MM.1S (cell line): Measurements from ENCODE around the gene EIPR1.
"Not testable (repeated sequence)": the region's sequence is repeated elsewhere in the genome, so short reads cannot be mapped to it uniquely, and the experiment has no call there.

Experiments
- DNase-seq: peaks from one replicate; pipeline ENCODE4 v3.0.0-alpha.2; 2015
- H2AFZ ChIP-seq: fragments of 300-600 bp; sonication (generic); 2 replicates; pipeline ENCODE4 v1.6.0; 2016; ENCODE audit warnings: antibody characterized with exemption, low read length
- H3F3A ChIP-seq: fragments of 300-600 bp; sonication (generic); 2 replicates; pipeline ENCODE4 v1.6.1; 2016; ENCODE audit warnings: mild to moderate bottlenecking, antibody characterized with exemption, low read length, moderate library complexity, mixed read lengths; ENCODE audit not compliant: insufficient read depth
- H3K27ac ChIP-seq: fragments of 300-600 bp; sonication (generic); 2 replicates; pipeline ENCODE4 v1.5.1; 2016; ENCODE audit warnings: mild to moderate bottlenecking, low read length
- H3K27me3 ChIP-seq: fragments of 300-600 bp; sonication (generic); replicated peaks from 2 replicates; pipeline ENCODE4 v1.6.0; 2016; ENCODE audit warnings: low read length; ENCODE audit not compliant: insufficient read depth
- H3K36me3 ChIP-seq: fragments of 300-600 bp; sonication (generic); replicated peaks from 2 replicates; pipeline ENCODE4 v1.6.1; 2016; ENCODE audit warnings: mild to moderate bottlenecking, low read length, mixed read lengths; ENCODE audit not compliant: insufficient read depth
- H3K4me1 ChIP-seq: fragments of 300-600 bp; sonication (generic); 2 replicates; pipeline ENCODE4 v1.6.1; 2016; ENCODE audit warnings: low read length, mixed read lengths
- H3K4me2 ChIP-seq: fragments of 300-600 bp; sonication (generic); 2 replicates; pipeline ENCODE4 v1.6.0; 2016; ENCODE audit warnings: low read depth, low read length
- H3K4me3 ChIP-seq: fragments of 300-600 bp; sonication (generic); 2 replicates; pipeline ENCODE4 v1.5.1; 2016; ENCODE audit warnings: low read length, mixed read lengths
- H3K79me2 ChIP-seq: fragments of 300-600 bp; sonication (generic); 2 replicates; pipeline ENCODE4 v1.6.1; 2016; ENCODE audit warnings: mixed run types, low read length, mixed read lengths
- H3K9ac ChIP-seq: fragments of 300-600 bp; sonication (generic); 2 replicates; pipeline ENCODE4 v1.6.1; 2016; ENCODE audit warnings: low read length, mixed read lengths
- H3K9me2 ChIP-seq: fragments of 300-600 bp; sonication (generic); replicated peaks from 2 replicates; pipeline ENCODE4 v1.6.1; 2016; ENCODE audit warnings: mild to moderate bottlenecking, low read length, mixed read lengths; ENCODE audit not compliant: insufficient read depth
- H3K9me3 ChIP-seq: fragments of 300-600 bp; sonication (generic); replicated peaks from 2 replicates; pipeline ENCODE4 v1.6.1; 2016; ENCODE audit warnings: mild to moderate bottlenecking, low read length, mixed read lengths; ENCODE audit not compliant: insufficient read depth
- H4K20me1 ChIP-seq: fragments of 300-600 bp; sonication (generic); 2 replicates; pipeline ENCODE4 v1.6.1; 2016; ENCODE audit warnings: mild to moderate bottlenecking, low read length, moderate library complexity, mixed read lengths; ENCODE audit not compliant: insufficient read depth
- CTCF ChIP-seq: fragments of 300-600 bp; sonication (generic); IDR thresholded peaks from 2 replicates; pipeline ENCODE4 v1.5.1; 2016; ENCODE audit warnings: antibody characterized with exemption, low read length, mixed read lengths
- EZH2 ChIP-seq: fragments of 300-600 bp; sonication (generic); optimal IDR thresholded peaks from 2 replicates; pipeline ENCODE3; 2017; ENCODE audit warnings: low read depth, mild to moderate bottlenecking, antibody characterized with exemption, low read length, mixed read lengths
- EZH2phosphoT487 ChIP-seq: fragments of 300-600 bp; sonication (generic); IDR thresholded peaks from 2 replicates; pipeline ENCODE4 v1.6.1; 2018; ENCODE audit warnings: antibody characterized with exemption, low read length

The EIPR1 gene

GRCh38 chr2:3289171-3289515 is 88.5 kb downstream of the EIPR1 start:
- Histone ChIP-seq H4K20me1 (no peaks in the 10 kb centered on the region), H3K36me3 (no peaks in the 10 kb centered on the region), H3K4me1 (no peaks in the 10 kb centered on the region), H3K9ac (no peak overlapping the region), H3K27ac (no peak overlapping the region), H3K27me3 (no peaks in the 10 kb centered on the region), H2AFZ (no peak overlapping the region), H3F3A (no peaks in the 10 kb centered on the region), H3K79me2 (no peaks in the 10 kb centered on the region), H3K9me3 (no peaks in the 10 kb centered on the region), H3K4me3 (no peak overlapping the region), H3K9me2 (no peaks in the 10 kb centered on the region), H3K4me2 (no peak overlapping the region)
- no peak for DNase-seq
- no peak for TF ChIP-seq EZH2phosphoT487

GRCh38 chr2:3288470-3289170 is 89.0 kb downstream of the EIPR1 start:
- Histone ChIP-seq H3K79me2 (no peaks in the 10 kb centered on the region), H3F3A (no peaks in the 10 kb centered on the region), H3K36me3 (no peaks in the 10 kb centered on the region), H3K4me1 (no peaks in the 10 kb centered on the region), H3K9ac (no peak overlapping the region), H3K27me3 (no peaks in the 10 kb centered on the region), H3K27ac (no peak overlapping the region), H3K4me3 (no peak overlapping the region), H2AFZ (no peak overlapping the region), H4K20me1 (no peaks in the 10 kb centered on the region), H3K9me2 (no peaks in the 10 kb centered on the region), H3K9me3 (no peaks in the 10 kb centered on the region), H3K4me2 (no peak overlapping the region)
- TF ChIP-seq CTCF = no peak
- TF ChIP-seq EZH2phosphoT487 = no peak
- TF ChIP-seq EZH2 = no peak
- DNase-seq = no peak

- Histone ChIP-seq H3K9me2 (no peaks in the 10 kb centered on the region), H3K79me2 (no peaks in the 10 kb centered on the region), H4K20me1 (no peaks in the 10 kb centered on the region), H3F3A (no peaks in the 10 kb centered on the region), H3K4me3 (no peak overlapping the region), H2AFZ (no peak overlapping the region), H3K4me1 (no peaks in the 10 kb centered on the region), H3K4me2 (no peak overlapping the region), H3K27me3 (no peaks in the 10 kb centered on the region), H3K36me3 (no peaks in the 10 kb centered on the region), H3K9me3 (no peaks in the 10 kb centered on the region), H3K27ac (no peak overlapping the region), H3K9ac (no peak overlapping the region)
- TF ChIP-seq EZH2 (no peak), CTCF (no peak), EZH2phosphoT487 (no peak)
- DNase-seq = no peak
These were observed 89.7 kb downstream of the EIPR1 start for GRCh38 chr2:3287896-3288295.

DNA sequence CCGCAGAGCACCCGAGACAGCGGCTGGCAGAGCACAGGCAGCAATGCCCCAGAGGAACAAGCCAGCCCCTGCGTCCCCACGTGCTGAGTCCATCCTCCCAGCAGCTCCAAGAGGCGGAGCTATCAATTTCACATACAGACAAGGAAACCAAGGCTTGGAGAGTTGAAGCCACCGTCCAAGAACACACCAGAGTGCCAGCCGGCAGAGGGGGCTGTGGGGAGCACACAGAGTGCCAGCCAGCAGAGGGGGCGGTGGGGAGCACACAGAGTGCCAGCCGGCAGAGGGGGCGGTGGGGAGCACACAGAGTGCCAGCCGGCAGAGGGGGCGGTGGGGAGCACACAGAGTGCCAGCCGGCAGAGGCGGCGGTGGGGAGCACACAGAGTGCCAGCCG is 91.0 kb downstream of the EIPR1 start:
- H3K36me3 ChIP-seq, H3K4me2 ChIP-seq, H3K4me1 ChIP-seq, H2AFZ ChIP-seq, H3K9me2 ChIP-seq, H3F3A ChIP-seq, DNase-seq, H3K4me3 ChIP-seq, H3K79me2 ChIP-seq, H3K9me3 ChIP-seq, H3K27me3 ChIP-seq, H3K27ac ChIP-seq, H3K9ac ChIP-seq, H4K20me1 ChIP-seq: not testable (repeated sequence)
